IMR-90 (cell line): ENCODE data around the gene ARMCX5. TPM values are rescaled to one million over a fixed set of nuclear protein-coding genes. Genes with fewer than 3 reads are reported as not detected.

Experiments used
- ATAC-seq: fragments of 200-7000 bp; cut with Tn5 transposase; 2 replicates; pipeline ENCODE4 v1.9.1; 2020; ENCODE audit warnings: low read depth, mild to moderate bottlenecking, moderate library complexity
- BruUV-seq: library from RNA; stranded (reverse); fragments of 400-500 nt; replicated peaks from 2 replicates; lab custom pipeline; 2021; lab: Mats Ljungman, UMichigan
- CTCF ChIA-PET: fragments of 300-600 bp; formaldehyde crosslinking; extraction: SDS; loops from one replicate; lab custom pipeline; 2021; ENCODE audit warnings: antibody characterized with exemption; lab: Yijun Ruan, JAX
- POLR2A ChIA-PET: fragments of 300-600 bp; sonication (Branson Sonifier 250); formaldehyde crosslinking; loops from one replicate; lab custom pipeline; 2022; ENCODE audit warnings: antibody characterized with exemption; ENCODE audit not compliant: unreplicated experiment; lab: Charles Lee
- DNase-seq: peaks from one replicate; pipeline ENCODE4 v3.0.0; 2013
- H2AFZ ChIP-seq: replicated peaks from 2 replicates; pipeline ENCODE3; 2013; ENCODE audit warnings: low read length, mild to moderate bottlenecking; ENCODE audit not compliant: poor library complexity
- H2AK5ac ChIP-seq: 2 replicates; pipeline ENCODE4 v1.6.1; 2013; ENCODE audit warnings: low read depth, low read length, inconsistent platforms
- H2AK9ac ChIP-seq: replicated peaks from 2 replicates; pipeline ENCODE3; 2013; ENCODE audit warnings: mild to moderate bottlenecking, low read depth, low read length, moderate library complexity; ENCODE audit not compliant: poor library complexity
- H2BK120ac ChIP-seq: 2 replicates; pipeline ENCODE4 v1.6.1; 2013; ENCODE audit warnings: low read depth, low read length, inconsistent platforms
- H2BK15ac ChIP-seq: 3 replicates; pipeline ENCODE4 v1.6.1; 2013; ENCODE audit warnings: low read depth, low read length, inconsistent platforms
- H2BK20ac ChIP-seq: 2 replicates; pipeline ENCODE4 v1.6.1; 2013; ENCODE audit warnings: low read depth, mild to moderate bottlenecking, inconsistent platforms, low read length, moderate library complexity
- H2BK5ac ChIP-seq: 2 replicates; pipeline ENCODE4 v1.6.1; 2013; ENCODE audit warnings: mild to moderate bottlenecking, low read depth, low read length, inconsistent platforms; ENCODE audit not compliant: poor library complexity, severe bottlenecking
- H3K14ac ChIP-seq: replicated peaks from 2 replicates; pipeline ENCODE4 v1.6.1; 2013; ENCODE audit warnings: low read depth, low read length, inconsistent platforms
- H3K18ac ChIP-seq: 2 replicates; pipeline ENCODE4 v1.6.1; 2013; ENCODE audit warnings: low read depth, low read length, control low read depth
- H3K23ac ChIP-seq: 2 replicates; pipeline ENCODE4 v1.6.1; 2013; ENCODE audit warnings: low read depth, low read length, inconsistent platforms
- H3K27ac ChIP-seq: 2 replicates; pipeline ENCODE4 v1.5.1; 2013; ENCODE audit warnings: mild to moderate bottlenecking, control low read depth, low read length; ENCODE audit not compliant: insufficient read depth
- H3K27me3 ChIP-seq: 2 replicates; pipeline ENCODE4 v1.6.1; 2013; ENCODE audit warnings: low read length; ENCODE audit not compliant: control insufficient read depth, insufficient read depth
- H3K36me3 ChIP-seq: 2 replicates; pipeline ENCODE4 v1.6.1; 2013; ENCODE audit warnings: low read length, mixed read lengths; ENCODE audit not compliant: control insufficient read depth, insufficient read depth
- H3K4ac ChIP-seq: 2 replicates; pipeline ENCODE4 v1.6.1; 2013; ENCODE audit warnings: low read depth, low read length, inconsistent platforms
- H3K4me1 ChIP-seq: 2 replicates; pipeline ENCODE4 v1.6.1; 2013; ENCODE audit warnings: low read length, mixed read lengths; ENCODE audit not compliant: control insufficient read depth, insufficient read depth
- H3K4me2 ChIP-seq: 2 replicates; pipeline ENCODE4 v1.6.1; 2013; ENCODE audit warnings: low read depth, mild to moderate bottlenecking, control low read depth, low read length, moderate library complexity
- H3K4me3 ChIP-seq: 2 replicates; pipeline ENCODE4 v1.5.1; 2013; ENCODE audit warnings: low read depth, mild to moderate bottlenecking, control low read depth, low read length, moderate library complexity; ENCODE audit not compliant: insufficient read depth
- H3K56ac ChIP-seq: 2 replicates; pipeline ENCODE4 v1.6.1; 2013; ENCODE audit warnings: low read length, inconsistent platforms; ENCODE audit not compliant: insufficient read depth; ENCODE audit errors: extremely low read depth
- H3K79me1 ChIP-seq, 2 experiments: 2 replicates each; pipeline ENCODE4 v1.6.1; 2013; ENCODE audit warnings: low read length in 2 of 2, inconsistent platforms in 1 of 2, low read depth in 1 of 2
- H3K9ac ChIP-seq: 2 replicates; pipeline ENCODE4 v1.6.1; 2013; ENCODE audit warnings: low read depth, low read length, control low read depth
- H3K9me1 ChIP-seq: 2 replicates; pipeline ENCODE4 v1.6.1; 2013; ENCODE audit warnings: low read length, inconsistent platforms; ENCODE audit not compliant: insufficient read depth
- H3K9me3 ChIP-seq: 2 replicates; pipeline ENCODE4 v1.6.1; 2013; ENCODE audit warnings: low read length; ENCODE audit not compliant: control insufficient read depth, insufficient read depth
- H4K20me1 ChIP-seq: 2 replicates; pipeline ENCODE4 v1.6.1; 2013; ENCODE audit warnings: low read length, inconsistent platforms; ENCODE audit not compliant: insufficient read depth
- H4K5ac ChIP-seq: 2 replicates; pipeline ENCODE4 v1.6.1; 2013; ENCODE audit warnings: mild to moderate bottlenecking, low read depth, low read length, control low read depth
- H4K8ac ChIP-seq, 2 experiments: 2 replicates each; pipeline ENCODE4 v1.6.1; 2013; ENCODE audit warnings: low read depth in 2 of 2, low read length in 2 of 2, control low read depth in 1 of 2, inconsistent platforms in 1 of 2
- H4K91ac ChIP-seq: 2 replicates; pipeline ENCODE4 v1.6.1; 2013; ENCODE audit warnings: low read depth, low read length, inconsistent platforms; ENCODE audit not compliant: insufficient read depth
- BHLHE40 ChIP-seq: fragments of 150-350 bp; IDR thresholded peaks from 2 replicates; pipeline ENCODE4 v1.6.1; 2016; ENCODE audit warnings: mild to moderate bottlenecking, low read depth, low read length
- CEBPB ChIP-seq: IDR thresholded peaks from 2 replicates; pipeline ENCODE4 v1.6.1; 2012; ENCODE audit warnings: low read depth, low read length, improper control_type of control experiment
- CTCF ChIP-seq: conservative IDR thresholded peaks from 2 replicates; pipeline ENCODE4 v1.5.1; 2012; ENCODE audit warnings: mild to moderate bottlenecking, low read depth, low read length, improper control_type of control experiment
- FOS ChIP-seq: fragments of 150-350 bp; IDR thresholded peaks from 2 replicates; pipeline ENCODE4 v1.6.1; 2016; ENCODE audit warnings: low read depth, low read length
- MAFK ChIP-seq: IDR thresholded peaks from 2 replicates; pipeline ENCODE4 v1.6.1; 2012; ENCODE audit warnings: low read depth, low read length, improper control_type of control experiment
- POLR2A ChIP-seq: IDR thresholded peaks from 2 replicates; pipeline ENCODE4 v1.6.1; 2012; ENCODE audit warnings: mild to moderate bottlenecking, low read depth, low read length
- RAD21 ChIP-seq: IDR thresholded peaks from 2 replicates; pipeline ENCODE4 v1.6.1; 2012; ENCODE audit warnings: low read length, improper control_type of control experiment
- RFX5 ChIP-seq: IDR thresholded peaks from 2 replicates; pipeline ENCODE4 v1.8.0; 2012; ENCODE audit warnings: low read depth, mild to moderate bottlenecking, low read length, moderate library complexity
- WGBS, 2 experiments: methylation state at CpG; one replicate each; pipeline versions ENCODE4 v1.1.5 to v1.1.7; 2013; ENCODE audit warnings: missing lambda C conversion rate in 2 of 2; ENCODE audit not compliant: insufficient read length in 1 of 2; ENCODE audit errors: extremely low coverage in 2 of 2; 5-methylcytosine and 5-hydroxymethylcytosine counted together
- dilution Hi-C: fragments of 300-500 bp; cut with HindIII; formaldehyde crosslinking; loops from one replicate; pipeline ENCODE4 v1.14.3; 2018; ENCODE audit warnings: low sequenced_read_pairs; ENCODE audit not compliant: unreplicated experiment
- in situ Hi-C: fragments of 300-500 bp; cut with MboI; formaldehyde crosslinking; loops from 3 replicates; pipeline ENCODE4 v1.14.3; 2019; ENCODE audit warnings: low sequenced_read_pairs, inconsistent platforms, mixed read lengths
- intact Hi-C: fragments of 100-400 bp; cut with micrococcal nuclease; formaldehyde crosslinking; loops from 2 replicates; pipeline ENCODE4 v1.10.0; 2022
- polyA plus RNA-seq, 3 experiments: library from polyadenylated mRNA; depleted of rRNA; stranded (reverse); fragments of >200 nt; gene quantifications; 2 replicates each; pipeline ENCODE4 v1.2.3, GENCODE V29; 2012; ENCODE audit warnings: low replicate concordance in 1 of 3
- total RNA-seq: library from RNA; depleted of rRNA; stranded (reverse); fragments of >200 nt; gene quantifications from 2 replicates; pipeline ENCODE4 v1.2.3, GENCODE V29; 2012
- TF ChIP-seq, protein P1 (sequence below): fragments of 150-350 bp; IDR thresholded peaks from 2 replicates; pipeline ENCODE4 v1.6.1; 2016; ENCODE audit warnings: low read depth, mild to moderate bottlenecking, low read length, moderate library complexity, borderline replicate concordance

ARMCX5 gene
- total and polyA plus RNA-seq, 2 of the 4 experiments (the other 2 are of a cell fraction): 12.2 to 24.9 TPM

GRCh38 chrX:102599951-102600579 lies 750 bp downstream of the ARMCX5 start:
- Histone ChIP-seq H3K27me3 (no peaks in the 10 kb centered on the region; the same call in 1 of the 2 replicates), H3K4me3 (peak overlapping the region; percentile 93), H4K91ac (no peak overlapping the region), H2BK20ac (no peak overlapping the region), H2AK5ac (no peak overlapping the region), H3K14ac (peak overlapping the region; percentile 97; the same call in 1 of the 2 replicates), H2BK5ac (peak overlapping the region; percentile 66), H2BK15ac (no peak overlapping the region), H3K23ac (peak overlapping the region; percentile 89), H2BK120ac (no peak overlapping the region), H4K20me1 (no peaks in the 10 kb centered on the region), H2AFZ (peak overlapping the region; percentile 94), H2AK9ac (no peak overlapping the region), H3K4me1 (no peaks in the 10 kb centered on the region; the same call in 1 of the 2 replicates), H3K18ac (peak overlapping the region; percentile 21; the same call in 1 of the 2 replicates), H3K36me3 (peaks cover 4% of the 10 kb centered on the region; the same call in 1 of the 2 replicates), H3K27ac (peak overlapping the region; percentile 85; the same call in 1 of the 2 replicates), H3K9me3 (no peaks in the 10 kb centered on the region), H3K9me1 (peaks cover 5% of the 10 kb centered on the region; the same call in 1 of the 2 replicates), H4K8ac (peak overlapping the region; percentile 69 to 90; a peak in 3 of 4 replicates), H3K9ac (peak overlapping the region; percentile 82), H3K79me1 (peaks cover 0 to 15% of the 10 kb centered on the region in 2 experiments; a peak in 3 of 4 replicates), H4K5ac (no peak overlapping the region; the same call in 1 of the 2 replicates), H3K56ac (peak overlapping the region; percentile 27; the same call in 1 of the 2 replicates), H3K4me2 (peak overlapping the region; percentile 67), H3K4ac (peak overlapping the region; percentile 91)
- intact Hi-C loops: loop anchor here (1.0 to 5.0 kb wide), 4 partner anchors 52 to 264 kb away; partner anchors contain the start of gene GPRASP1
- in situ Hi-C loops: no loop called here
- no CpG with 5 or more reads among the region's 6 CpGs for WGBS, 2 experiments
- dilution Hi-C loops: no loop called here
- ATAC-seq: peak; percentile 65
- DNase-seq: peak; percentile 42
- no TSS peak for BruUV-seq
- TF ChIP-seq CEBPB (no peak), FOS (no peak), POLR2A (no peak; the same call in 1 of the 2 replicates), RAD21 (peak; percentile 4; the same call in 1 of the 2 replicates), RFX5 (no peak), BHLHE40 (no peak), CTCF (peak; percentile 24; the same call in 1 of the 2 replicates), MAFK (no peak)
- TF ChIP-seq, protein P1, sequence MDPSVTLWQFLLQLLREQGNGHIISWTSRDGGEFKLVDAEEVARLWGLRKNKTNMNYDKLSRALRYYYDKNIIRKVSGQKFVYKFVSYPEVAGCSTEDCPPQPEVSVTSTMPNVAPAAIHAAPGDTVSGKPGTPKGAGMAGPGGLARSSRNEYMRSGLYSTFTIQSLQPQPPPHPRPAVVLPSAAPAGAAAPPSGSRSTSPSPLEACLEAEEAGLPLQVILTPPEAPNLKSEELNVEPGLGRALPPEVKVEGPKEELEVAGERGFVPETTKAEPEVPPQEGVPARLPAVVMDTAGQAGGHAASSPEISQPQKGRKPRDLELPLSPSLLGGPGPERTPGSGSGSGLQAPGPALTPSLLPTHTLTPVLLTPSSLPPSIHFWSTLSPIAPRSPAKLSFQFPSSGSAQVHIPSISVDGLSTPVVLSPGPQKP: no peak
- ChIA-PET CTCF (no interaction called here), POLR2A (no interaction called here)
